Osteoblast (primary cell): ENCODE results near the gene GPER1. TPM values are rescaled to one million over a fixed set of nuclear protein-coding genes. Genes with fewer than 3 reads are reported as not detected.
A peak's percentile ranks its signal among the peaks of the same experiment; 100 is the strongest.
"Not testable (repeated sequence)": the region's sequence is repeated elsewhere in the genome, so short reads cannot be mapped to it uniquely, and the experiment has no call there.

Source experiments
- DNase-seq: peaks from one replicate; pipeline ENCODE4 v3.0.0; 2011; ENCODE audit warnings: low spot score, mixed read lengths; ENCODE audit not compliant: insufficient read length; ENCODE audit errors: missing footprints
- H2AFZ ChIP-seq: 2 replicates; pipeline ENCODE4 v1.6.0; 2011; ENCODE audit warnings: mild to moderate bottlenecking, low read length
- H3K27ac ChIP-seq: 2 replicates; pipeline ENCODE4 v1.5.1; 2011; ENCODE audit warnings: mild to moderate bottlenecking, low read depth, low read length, moderate library complexity
- H3K27me3 ChIP-seq: 2 replicates; pipeline ENCODE4 v1.6.0; 2012; ENCODE audit warnings: mild to moderate bottlenecking, control low read depth, inconsistent platforms, low read length, moderate library complexity; ENCODE audit not compliant: insufficient read depth
- H3K36me3 ChIP-seq: 2 replicates; pipeline ENCODE4 v1.5.1; 2011; ENCODE audit warnings: mild to moderate bottlenecking, low read length, control low read depth, moderate library complexity; ENCODE audit not compliant: insufficient read depth
- H3K4me1 ChIP-seq: 2 replicates; pipeline ENCODE4 v1.5.1; 2011; ENCODE audit warnings: mild to moderate bottlenecking, low read length, control low read depth, moderate library complexity; ENCODE audit not compliant: insufficient read depth
- H3K4me2 ChIP-seq: 2 replicates; pipeline ENCODE4 v1.6.0; 2011; ENCODE audit warnings: mild to moderate bottlenecking, low read length; ENCODE audit not compliant: insufficient read depth
- H3K4me3 ChIP-seq: fragments of 200-600 bp; sonication (generic); 3 replicates; pipeline ENCODE4 v1.5.1; 2012; ENCODE audit warnings: mild to moderate bottlenecking, low read length, inconsistent platforms; ENCODE audit not compliant: insufficient read depth
- H3K79me2 ChIP-seq: 2 replicates; pipeline ENCODE4 v1.6.0; 2012; ENCODE audit warnings: mild to moderate bottlenecking, low read length, control low read depth, inconsistent platforms; ENCODE audit not compliant: insufficient read depth
- H3K9me3 ChIP-seq: 2 replicates; pipeline ENCODE4 v1.5.1; 2011; ENCODE audit warnings: low read depth, low read length, control low read depth
- H4K20me1 ChIP-seq: 2 replicates; pipeline ENCODE4 v1.6.0; 2012; ENCODE audit warnings: mild to moderate bottlenecking, low read length, control low read depth; ENCODE audit not compliant: insufficient read depth
- total RNA-seq: library from RNA; depleted of rRNA; stranded (reverse); fragments of >200 nt; gene quantifications from 2 replicates; pipeline ENCODE4 v1.2.3, GENCODE V29; 2012
- TF ChIP-seq, protein P1 (sequence below): IDR thresholded peaks from 2 replicates; pipeline ENCODE4 v1.5.1; 2011; ENCODE audit warnings: mild to moderate bottlenecking, low read depth, low read length, moderate library complexity; ENCODE audit errors: extremely low read depth

GPER1 gene
- total RNA-seq, 1 donor = 10.5 TPM

DNA sequence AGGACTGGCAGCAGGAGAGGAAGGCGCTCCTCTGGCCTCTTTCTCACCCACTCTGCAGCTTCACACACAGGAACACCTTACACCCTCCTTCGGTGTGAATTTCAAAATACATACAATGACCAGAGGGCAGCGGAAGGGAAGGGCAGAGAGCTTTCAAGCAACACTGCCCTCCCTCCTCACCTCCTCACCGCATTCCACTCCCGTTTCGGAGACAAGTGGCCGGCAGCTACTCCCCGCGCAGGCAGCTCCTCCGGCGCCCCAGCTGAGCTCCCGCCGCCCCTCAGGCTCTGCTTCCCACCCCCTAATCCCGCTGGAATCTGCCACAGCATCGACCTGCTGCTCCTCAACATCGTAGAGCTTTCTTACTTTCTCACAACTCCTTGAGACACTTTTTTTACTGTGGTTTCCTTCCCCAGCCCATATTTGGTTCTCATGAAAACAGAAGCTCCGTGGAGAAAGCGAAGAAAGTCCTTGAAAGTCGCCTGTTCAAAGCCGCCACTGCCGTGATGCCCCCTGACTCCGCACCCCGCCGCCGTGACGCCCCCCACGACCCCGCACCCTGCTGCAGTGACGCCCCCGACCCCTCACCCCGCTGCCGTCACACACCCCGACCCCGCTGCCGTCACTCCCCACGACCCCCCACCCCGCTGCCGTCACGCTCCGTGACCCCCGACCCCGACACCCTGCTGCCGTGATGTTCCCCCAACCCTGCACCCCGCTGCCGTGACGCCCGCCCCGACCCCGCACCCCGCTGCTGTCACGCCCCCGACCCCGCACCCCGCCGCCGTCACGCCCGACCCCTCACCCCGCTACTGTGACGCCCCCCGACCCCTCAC is 14.6 kb upstream of the GPER1 start:
- Histone ChIP-seq H3K4me1 (peaks cover 10% of the 10 kb centered on the region), H3K79me2 (no peaks in the 10 kb centered on the region), H2AFZ (no peak overlapping the region), H3K36me3 (no peaks in the 10 kb centered on the region), H3K27me3 (no peaks in the 10 kb centered on the region), H3K4me2 (no peak overlapping the region), H4K20me1 (peaks cover 17% of the 10 kb centered on the region), H3K9me3 (no peaks in the 10 kb centered on the region), H3K4me3 (no peak overlapping the region), H3K27ac (no peak overlapping the region)
- no peak for DNase-seq
- TF ChIP-seq, protein P1, sequence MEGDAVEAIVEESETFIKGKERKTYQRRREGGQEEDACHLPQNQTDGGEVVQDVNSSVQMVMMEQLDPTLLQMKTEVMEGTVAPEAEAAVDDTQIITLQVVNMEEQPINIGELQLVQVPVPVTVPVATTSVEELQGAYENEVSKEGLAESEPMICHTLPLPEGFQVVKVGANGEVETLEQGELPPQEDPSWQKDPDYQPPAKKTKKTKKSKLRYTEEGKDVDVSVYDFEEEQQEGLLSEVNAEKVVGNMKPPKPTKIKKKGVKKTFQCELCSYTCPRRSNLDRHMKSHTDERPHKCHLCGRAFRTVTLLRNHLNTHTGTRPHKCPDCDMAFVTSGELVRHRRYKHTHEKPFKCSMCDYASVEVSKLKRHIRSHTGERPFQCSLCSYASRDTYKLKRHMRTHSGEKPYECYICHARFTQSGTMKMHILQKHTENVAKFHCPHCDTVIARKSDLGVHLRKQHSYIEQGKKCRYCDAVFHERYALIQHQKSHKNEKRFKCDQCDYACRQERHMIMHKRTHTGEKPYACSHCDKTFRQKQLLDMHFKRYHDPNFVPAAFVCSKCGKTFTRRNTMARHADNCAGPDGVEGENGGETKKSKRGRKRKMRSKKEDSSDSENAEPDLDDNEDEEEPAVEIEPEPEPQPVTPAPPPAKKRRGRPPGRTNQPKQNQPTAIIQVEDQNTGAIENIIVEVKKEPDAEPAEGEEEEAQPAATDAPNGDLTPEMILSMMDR = no peak

DNA sequence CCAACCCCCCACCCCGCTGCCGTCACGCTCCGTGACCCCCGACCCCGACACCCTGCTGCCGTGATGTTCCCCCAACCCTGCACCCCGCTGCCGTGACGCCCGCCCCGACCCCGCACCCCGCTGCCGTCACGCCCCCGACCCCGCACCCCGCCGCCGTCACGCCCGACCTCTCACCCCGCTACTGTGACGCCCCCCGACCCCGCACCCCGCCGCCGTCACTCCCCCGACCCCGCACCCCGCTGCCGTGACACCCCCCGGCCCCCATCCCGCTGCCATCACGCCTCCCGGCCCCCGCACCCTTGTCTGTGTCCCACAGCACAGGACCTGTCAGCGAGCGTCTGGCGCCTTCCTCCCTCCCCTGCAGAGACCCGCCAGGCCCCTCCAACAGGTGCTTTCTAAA is 13.9 kb upstream of the GPER1 start:
- not testable (repeated sequence) for H3K9me3 ChIP-seq, H3K27ac ChIP-seq, H3K4me2 ChIP-seq, DNase-seq, H3K79me2 ChIP-seq, H3K4me1 ChIP-seq, H3K4me3 ChIP-seq, H2AFZ ChIP-seq, H3K27me3 ChIP-seq, H3K36me3 ChIP-seq
- peaks cover 17% of the 10 kb centered on the region for H4K20me1 ChIP-seq

DNA sequence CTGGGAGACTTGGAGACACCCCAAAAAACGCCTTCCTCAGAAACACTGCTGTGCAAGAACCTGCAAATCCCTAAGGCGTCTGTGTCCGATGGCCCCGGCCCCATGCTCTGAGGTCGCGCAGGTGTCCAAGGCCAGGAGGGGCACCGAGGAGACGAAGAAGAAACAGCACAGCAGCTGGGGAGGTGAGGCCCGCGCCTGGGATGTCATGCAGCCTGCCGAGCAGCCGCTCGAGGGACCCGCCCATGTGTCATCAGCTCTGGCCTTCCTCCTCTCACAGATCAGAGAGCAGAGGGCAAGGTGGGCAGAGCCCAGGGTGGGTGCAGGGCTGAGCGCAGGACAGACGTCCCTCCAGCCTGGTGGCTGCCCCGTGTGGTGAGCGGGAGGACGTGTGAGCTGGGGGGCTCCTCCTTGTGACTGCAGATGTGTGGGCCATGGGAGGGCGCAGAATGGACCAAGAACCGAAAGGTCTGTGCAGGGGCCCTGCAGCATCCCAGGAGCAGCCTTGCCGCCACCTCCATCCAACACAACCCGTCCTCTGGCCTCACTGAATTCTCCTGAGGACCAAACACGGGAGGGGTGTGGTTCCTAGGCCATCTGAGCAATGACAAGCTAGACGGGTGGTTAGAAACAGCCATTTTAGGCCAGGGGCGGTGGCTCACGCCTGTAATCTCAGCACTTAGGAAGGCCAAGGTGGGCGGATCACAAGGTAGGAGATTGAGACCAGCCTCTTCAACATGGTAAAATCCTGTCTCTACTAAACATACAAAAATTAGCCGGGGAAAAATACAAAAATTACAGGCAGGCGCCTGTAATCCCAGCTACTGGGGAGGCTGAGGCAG is 13.1 kb upstream of the GPER1 start:
- H3K4me2 ChIP-seq = no peak overlapping the region
- H3K27me3 ChIP-seq = no peaks in the 10 kb centered on the region
- no peaks in the 10 kb centered on the region for H3K9me3 ChIP-seq
- H4K20me1 ChIP-seq = peaks cover 17% of the 10 kb centered on the region
- peaks cover 10% of the 10 kb centered on the region for H3K4me1 ChIP-seq
- TF ChIP-seq, protein P1 = no peak
- no peak for DNase-seq
- H3K27ac ChIP-seq = no peak overlapping the region
- H2AFZ ChIP-seq = no peak overlapping the region
- no peak overlapping the region for H3K4me3 ChIP-seq
- no peaks in the 10 kb centered on the region for H3K36me3 ChIP-seq
- no peaks in the 10 kb centered on the region for H3K79me2 ChIP-seq

DNA sequence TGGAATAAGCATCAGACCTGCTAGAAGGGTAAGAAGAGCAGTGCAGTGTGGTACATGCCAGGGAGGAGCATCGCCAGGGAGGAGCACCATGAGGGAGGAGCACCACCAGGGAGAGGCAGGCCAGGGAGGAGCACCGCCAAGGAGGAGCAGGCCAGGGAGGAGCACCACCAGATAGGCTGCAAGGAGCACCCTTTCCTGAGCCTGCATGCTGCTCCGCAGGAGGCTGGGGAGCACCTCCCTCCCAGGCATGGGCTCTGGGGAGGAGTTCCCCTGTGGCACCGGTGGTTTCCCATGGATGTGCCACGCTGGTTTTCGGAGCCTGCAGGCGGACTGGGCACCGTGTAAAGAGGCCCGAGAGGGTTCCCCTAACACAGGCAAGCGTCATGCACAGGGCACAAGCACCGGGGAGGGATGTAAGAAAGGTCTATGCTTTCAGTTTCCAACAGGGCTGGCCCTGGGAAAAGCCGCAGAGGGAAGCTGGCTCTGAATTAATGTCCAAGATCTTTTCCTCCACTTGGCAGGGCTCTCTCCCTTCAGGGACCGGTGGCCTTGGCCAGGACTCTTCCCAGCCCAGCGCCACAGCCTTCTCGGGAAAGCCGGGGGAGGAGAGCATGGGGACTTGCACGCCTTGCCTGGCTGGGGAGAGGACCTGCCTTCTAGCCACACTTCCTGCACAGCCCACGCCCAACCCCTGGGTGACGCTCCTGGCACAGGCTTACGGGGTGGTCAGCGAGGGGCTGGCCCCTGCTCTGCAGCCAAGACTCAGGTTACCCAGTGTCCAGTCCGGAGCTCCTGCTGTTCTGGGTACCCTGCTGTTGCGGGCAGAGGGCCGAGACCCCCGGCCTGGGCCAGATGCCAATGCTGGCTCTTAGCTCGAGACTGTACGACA is 11.5 kb upstream of the GPER1 start:
- peak overlapping the region; percentile 80 for H3K4me2 ChIP-seq
- H3K79me2 ChIP-seq = no peaks in the 10 kb centered on the region
- peak overlapping the region; percentile 85 for H2AFZ ChIP-seq
- H3K4me3 ChIP-seq = peak overlapping the region; percentile 67
- peaks cover 13% of the 10 kb centered on the region for H4K20me1 ChIP-seq
- peak; percentile 99 for DNase-seq
- TF ChIP-seq, protein P1 = peak; percentile 27
- H3K36me3 ChIP-seq = no peaks in the 10 kb centered on the region
- H3K27me3 ChIP-seq = no peaks in the 10 kb centered on the region
- H3K27ac ChIP-seq = peak overlapping the region; percentile 23
- peaks cover 10% of the 10 kb centered on the region for H3K4me1 ChIP-seq
- no peaks in the 10 kb centered on the region for H3K9me3 ChIP-seq
